HCT116 (cell line): ENCODE results near the gene OXER1.

ENCODE experiments used
- SRF ChIP-seq: IDR thresholded peaks from 2 replicates; pipeline ENCODE4 v1.6.1; 2012; ENCODE audit warnings: low read depth
- ZFX ChIP-seq: fragments of 450-650 bp; IDR thresholded peaks from 2 replicates; pipeline ENCODE4 v1.6.1; 2017
- TF ChIP-seq, protein P1 (sequence below), 3 experiments: fragments of 200-600 bp in 1 of 3; sonication (generic) in 1 of 3; IDR thresholded peaks in 2 of 3; conservative IDR thresholded peaks in 1 of 3; 2 replicates each; pipeline ENCODE4 v1.5.1; 2012 to 2017; ENCODE audit warnings: low read depth in 2 of 3, low read length in 2 of 3, antibody characterized with exemption in 1 of 3, borderline replicate concordance in 1 of 3, control low read depth in 1 of 3, mild to moderate bottlenecking in 1 of 3, mixed read lengths in 1 of 3, mixed run types in 1 of 3, moderate library complexity in 1 of 3; ENCODE audit not compliant: insufficient read depth in 1 of 3

DNA sequence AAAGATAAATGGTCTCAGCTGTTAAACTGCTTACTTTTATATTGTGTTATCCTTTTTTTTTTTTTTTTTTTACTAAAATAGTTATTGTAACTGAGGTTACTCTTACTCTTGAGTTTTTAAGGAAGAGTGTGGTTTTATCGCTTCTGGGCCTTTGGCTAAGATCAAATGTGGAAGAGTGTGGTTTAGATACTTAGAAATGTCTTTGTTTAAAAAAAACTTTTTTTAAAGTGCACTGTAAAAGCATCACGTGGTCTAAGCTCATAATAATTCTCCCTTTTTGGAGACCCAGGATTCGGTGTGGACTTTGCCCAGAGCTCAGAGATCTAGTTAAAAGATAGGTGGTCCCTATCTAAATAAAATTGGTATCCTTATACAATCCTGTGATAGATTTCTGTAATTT, 11.9 kb upstream of the OXER1 start:
- TF ChIP-seq, protein P1, sequence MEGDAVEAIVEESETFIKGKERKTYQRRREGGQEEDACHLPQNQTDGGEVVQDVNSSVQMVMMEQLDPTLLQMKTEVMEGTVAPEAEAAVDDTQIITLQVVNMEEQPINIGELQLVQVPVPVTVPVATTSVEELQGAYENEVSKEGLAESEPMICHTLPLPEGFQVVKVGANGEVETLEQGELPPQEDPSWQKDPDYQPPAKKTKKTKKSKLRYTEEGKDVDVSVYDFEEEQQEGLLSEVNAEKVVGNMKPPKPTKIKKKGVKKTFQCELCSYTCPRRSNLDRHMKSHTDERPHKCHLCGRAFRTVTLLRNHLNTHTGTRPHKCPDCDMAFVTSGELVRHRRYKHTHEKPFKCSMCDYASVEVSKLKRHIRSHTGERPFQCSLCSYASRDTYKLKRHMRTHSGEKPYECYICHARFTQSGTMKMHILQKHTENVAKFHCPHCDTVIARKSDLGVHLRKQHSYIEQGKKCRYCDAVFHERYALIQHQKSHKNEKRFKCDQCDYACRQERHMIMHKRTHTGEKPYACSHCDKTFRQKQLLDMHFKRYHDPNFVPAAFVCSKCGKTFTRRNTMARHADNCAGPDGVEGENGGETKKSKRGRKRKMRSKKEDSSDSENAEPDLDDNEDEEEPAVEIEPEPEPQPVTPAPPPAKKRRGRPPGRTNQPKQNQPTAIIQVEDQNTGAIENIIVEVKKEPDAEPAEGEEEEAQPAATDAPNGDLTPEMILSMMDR (IDR thresholded peaks at IDR 0.05 in 2 of 3, conservative IDR thresholded peaks at IDR 0.05 in 1 of 3; ENCODE audit: borderline replicate concordance in 1 of 3, insufficient read depth in 1 of 3, low read depth in 2 of 3, low read length in 2 of 3): no peak
- no peak for TF ChIP-seq ZFX
- no peak for TF ChIP-seq SRF
